ENCODE results near the gene SCN1A. TPM values are rescaled to one million over a fixed set of nuclear protein-coding genes. Genes with fewer than 3 reads are reported as not detected.

Gene SCN1A
- total and polyA plus RNA-seq, 10 of the 15 experiments (the other 5 are each of a cell fraction or from before 2014, with no cell fraction given): not detected

- H3K4me1 ChIP-seq (ENCODE audit: control insufficient read depth, insufficient read depth, low read length): no peaks in the 10 kb centered on the region
- H3K9me3 ChIP-seq (replicated peaks; ENCODE audit: control insufficient read depth, insufficient read depth, low read length): no peaks in the 10 kb centered on the region
- no peak overlapping the region for H3K4me2 ChIP-seq (ENCODE audit: control insufficient read depth, insufficient read depth)
- in situ Hi-C loops (cut with MboI) (no loop called here), intact Hi-C loops (cut with micrococcal nuclease; ENCODE audit: unreplicated experiment) (no loop called here)
- H3K27me3 ChIP-seq (replicated peaks in 1 of 2; ENCODE audit: control insufficient read depth in 2 of 2, insufficient read depth in 2 of 2, low read length in 1 of 2): no peaks in the 10 kb centered on the region
- H3K9ac ChIP-seq (ENCODE audit: control insufficient read depth, insufficient read depth, low read length): no peak overlapping the region
- H3K4me3 ChIP-seq: no peak overlapping the region
- CTCF ChIA-PET: interaction anchor here (1.3 kb wide), 1 partner anchor 27 kb away, joined by 3 read pairs; the partner anchor contains the start of gene SCN1A
- WGBS (ENCODE audit: insufficient coverage, insufficient replicate concordance, low lambda C conversion rate, missing lambda C conversion rate): 3% methylated on average over 2 of the region's 2 CpGs
- FAIRE-seq (no peak), DNase-seq (ENCODE audit: low read depth, low spot score) (no peak), ATAC-seq (no peak)
- H3K79me2 ChIP-seq (ENCODE audit: control insufficient read depth, insufficient read depth, low read length): no peaks in the 10 kb centered on the region
- H3K27ac ChIP-seq (ENCODE audit: control insufficient read depth, insufficient read depth): no peak overlapping the region
- no peak overlapping the region for H2AFZ ChIP-seq (ENCODE audit: control insufficient read depth, low read depth, low read length)
- TF ChIP-seq ESRRA (IDR thresholded peaks at IDR 0.05; ENCODE audit: low read length): no peak
- TF ChIP-seq NR2F1 (conservative IDR thresholded peaks at IDR 0.05): no peak
- TF ChIP-seq HDAC2 (IDR thresholded peaks at IDR 0.05): no peak
- TF ChIP-seq POLR2AphosphoS2 (IDR thresholded peaks at IDR 0.05; ENCODE audit: low read depth, low read length): no peak
- no peak for TF ChIP-seq ZZZ3 (IDR thresholded peaks at IDR 0.05; ENCODE audit: control insufficient read depth, insufficient read length, low read depth)
- TF ChIP-seq ATF3 (IDR thresholded peaks at IDR 0.05; ENCODE audit: borderline replicate concordance, extremely low read depth, low read depth, low read length): no peak
- TF ChIP-seq HCFC1 (IDR thresholded peaks at IDR 0.05; ENCODE audit: low read length): no peak
- TF ChIP-seq SP1 (IDR thresholded peaks at IDR 0.05; ENCODE audit: low read depth, low read length): no peak
- TF ChIP-seq ZNF687 (IDR thresholded peaks at IDR 0.05): no peak
- SMC1A ChIA-PET (ENCODE audit: uncharacterized antibody, unreplicated experiment): no interaction called here
- POLR2A ChIA-PET: no interaction called here
- H3K36me3 ChIP-seq (ENCODE audit: control insufficient read depth in 2 of 2, insufficient read depth in 2 of 2, low read length in 1 of 2): no peaks in the 10 kb centered on the region
- RAD21 ChIA-PET (ENCODE audit: unreplicated experiment): no interaction called here
- no TSS peak for BruUV-seq (replicated peaks)
- no peaks in the 10 kb centered on the region for H4K20me1 ChIP-seq (ENCODE audit: control insufficient read depth, insufficient read depth)
These were observed 27.8 kb upstream of the SCN1A start for GRCh38 chr2:166155589-166155988.

Measured in GM12878 (cell line).